ENCODE data around the gene HIVEP3. TPM values are rescaled to one million over a fixed set of nuclear protein-coding genes. Genes with fewer than 3 reads are reported as not detected.

HIVEP3 gene
- total RNA-seq, 1 experiment from 2014 or later, result 0.55 TPM

DNA sequence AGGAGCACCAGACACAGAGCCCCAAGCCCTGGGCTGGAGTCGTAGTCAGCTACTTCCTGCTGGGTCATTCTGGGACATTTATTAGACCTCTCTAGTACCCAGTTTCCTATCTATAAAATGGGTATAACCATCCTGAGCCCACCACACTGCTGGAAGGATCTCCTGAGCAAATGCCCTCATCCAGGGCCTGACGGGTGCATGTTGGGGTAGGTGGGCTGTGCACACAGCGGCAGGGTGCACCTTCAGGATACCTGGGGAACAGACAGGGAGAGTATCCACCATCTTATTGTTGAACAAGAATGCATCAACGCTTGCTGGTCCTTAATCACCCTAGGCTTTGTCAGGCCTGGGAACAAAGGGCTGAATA lies 191.0 kb downstream of the HIVEP3 start (continued):
- TF ChIP-seq, protein P1, sequence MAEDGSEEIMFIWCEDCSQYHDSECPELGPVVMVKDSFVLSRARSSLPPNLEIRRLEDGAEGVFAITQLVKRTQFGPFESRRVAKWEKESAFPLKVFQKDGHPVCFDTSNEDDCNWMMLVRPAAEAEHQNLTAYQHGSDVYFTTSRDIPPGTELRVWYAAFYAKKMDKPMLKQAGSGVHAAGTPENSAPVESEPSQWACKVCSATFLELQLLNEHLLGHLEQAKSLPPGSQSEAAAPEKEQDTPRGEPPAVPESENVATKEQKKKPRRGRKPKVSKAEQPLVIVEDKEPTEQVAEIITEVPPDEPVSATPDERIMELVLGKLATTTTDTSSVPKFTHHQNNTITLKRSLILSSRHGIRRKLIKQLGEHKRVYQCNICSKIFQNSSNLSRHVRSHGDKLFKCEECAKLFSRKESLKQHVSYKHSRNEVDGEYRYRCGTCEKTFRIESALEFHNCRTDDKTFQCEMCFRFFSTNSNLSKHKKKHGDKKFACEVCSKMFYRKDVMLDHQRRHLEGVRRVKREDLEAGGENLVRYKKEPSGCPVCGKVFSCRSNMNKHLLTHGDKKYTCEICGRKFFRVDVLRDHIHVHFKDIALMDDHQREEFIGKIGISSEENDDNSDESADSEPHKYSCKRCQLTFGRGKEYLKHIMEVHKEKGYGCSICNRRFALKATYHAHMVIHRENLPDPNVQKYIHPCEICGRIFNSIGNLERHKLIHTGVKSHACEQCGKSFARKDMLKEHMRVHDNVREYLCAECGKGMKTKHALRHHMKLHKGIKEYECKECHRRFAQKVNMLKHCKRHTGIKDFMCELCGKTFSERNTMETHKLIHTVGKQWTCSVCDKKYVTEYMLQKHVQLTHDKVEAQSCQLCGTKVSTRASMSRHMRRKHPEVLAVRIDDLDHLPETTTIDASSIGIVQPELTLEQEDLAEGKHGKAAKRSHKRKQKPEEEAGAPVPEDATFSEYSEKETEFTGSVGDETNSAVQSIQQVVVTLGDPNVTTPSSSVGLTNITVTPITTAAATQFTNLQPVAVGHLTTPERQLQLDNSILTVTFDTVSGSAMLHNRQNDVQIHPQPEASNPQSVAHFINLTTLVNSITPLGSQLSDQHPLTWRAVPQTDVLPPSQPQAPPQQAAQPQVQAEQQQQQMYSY (CRISPR knock-in tag; IDR thresholded peaks at IDR 0.05), result no peak
- TF ChIP-seq TEAD1 (CRISPR knock-in tag; IDR thresholded peaks at IDR 0.05), result no peak
- no peak for TF ChIP-seq SMAD3 (CRISPR knock-in tag; IDR thresholded peaks at IDR 0.05; ENCODE audit: borderline replicate concordance)
- TF ChIP-seq NFYB (CRISPR knock-in tag; conservative IDR thresholded peaks at IDR 0.05; ENCODE audit: low read depth), result no peak
- TF ChIP-seq, protein P2, sequence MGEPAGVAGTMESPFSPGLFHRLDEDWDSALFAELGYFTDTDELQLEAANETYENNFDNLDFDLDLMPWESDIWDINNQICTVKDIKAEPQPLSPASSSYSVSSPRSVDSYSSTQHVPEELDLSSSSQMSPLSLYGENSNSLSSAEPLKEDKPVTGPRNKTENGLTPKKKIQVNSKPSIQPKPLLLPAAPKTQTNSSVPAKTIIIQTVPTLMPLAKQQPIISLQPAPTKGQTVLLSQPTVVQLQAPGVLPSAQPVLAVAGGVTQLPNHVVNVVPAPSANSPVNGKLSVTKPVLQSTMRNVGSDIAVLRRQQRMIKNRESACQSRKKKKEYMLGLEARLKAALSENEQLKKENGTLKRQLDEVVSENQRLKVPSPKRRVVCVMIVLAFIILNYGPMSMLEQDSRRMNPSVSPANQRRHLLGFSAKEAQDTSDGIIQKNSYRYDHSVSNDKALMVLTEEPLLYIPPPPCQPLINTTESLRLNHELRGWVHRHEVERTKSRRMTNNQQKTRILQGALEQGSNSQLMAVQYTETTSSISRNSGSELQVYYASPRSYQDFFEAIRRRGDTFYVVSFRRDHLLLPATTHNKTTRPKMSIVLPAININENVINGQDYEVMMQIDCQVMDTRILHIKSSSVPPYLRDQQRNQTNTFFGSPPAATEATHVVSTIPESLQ (CRISPR knock-in tag; IDR thresholded peaks at IDR 0.05), result no peak
- no peak for TF ChIP-seq JUN (CRISPR knock-in tag; IDR thresholded peaks at IDR 0.05)

DNA sequence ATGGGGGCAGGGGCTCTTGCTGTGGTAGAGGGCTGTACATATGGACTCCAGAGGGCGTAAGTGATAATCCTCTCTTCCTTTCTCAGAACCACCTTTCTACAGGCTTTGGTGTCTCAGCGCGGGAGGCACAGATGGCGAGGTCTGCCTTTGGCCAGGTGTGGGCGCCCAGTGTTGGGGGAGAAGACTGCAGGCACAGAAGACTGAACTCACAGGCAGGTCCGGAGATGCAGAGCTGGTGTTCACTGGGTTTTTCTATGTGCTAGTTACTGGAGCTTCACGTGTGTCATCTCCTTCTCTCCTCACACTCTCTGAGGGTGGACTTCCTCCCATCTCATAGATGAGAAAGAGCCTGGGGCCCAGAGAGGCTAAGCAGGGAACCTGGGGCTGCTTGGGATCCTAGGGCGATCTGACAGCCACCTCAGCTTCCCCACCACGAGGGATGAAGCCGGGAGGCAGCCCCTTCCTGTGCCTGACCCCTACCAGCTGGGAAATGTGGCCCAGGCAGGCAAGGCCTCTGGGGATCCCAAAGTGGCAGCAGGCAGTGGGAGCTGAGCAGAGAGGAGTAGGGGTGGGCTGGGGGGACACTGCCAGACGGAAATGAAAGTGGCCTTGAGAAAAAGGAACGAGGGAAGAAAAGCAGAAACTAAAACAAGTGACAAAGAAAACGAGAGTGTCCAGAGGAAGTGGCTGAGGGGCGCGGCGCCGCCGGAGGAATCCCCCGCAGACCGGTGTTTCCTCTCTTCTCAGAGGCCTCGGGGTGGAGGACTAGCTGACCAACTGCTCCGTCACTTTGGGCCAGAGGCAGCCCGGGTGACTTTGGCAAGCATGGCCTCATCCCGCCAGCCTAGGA lies 191.6 kb downstream of the HIVEP3 start:
- no peak overlapping the region for H3K4me3 Mint-ChIP-seq
- TF ChIP-seq, protein P3, sequence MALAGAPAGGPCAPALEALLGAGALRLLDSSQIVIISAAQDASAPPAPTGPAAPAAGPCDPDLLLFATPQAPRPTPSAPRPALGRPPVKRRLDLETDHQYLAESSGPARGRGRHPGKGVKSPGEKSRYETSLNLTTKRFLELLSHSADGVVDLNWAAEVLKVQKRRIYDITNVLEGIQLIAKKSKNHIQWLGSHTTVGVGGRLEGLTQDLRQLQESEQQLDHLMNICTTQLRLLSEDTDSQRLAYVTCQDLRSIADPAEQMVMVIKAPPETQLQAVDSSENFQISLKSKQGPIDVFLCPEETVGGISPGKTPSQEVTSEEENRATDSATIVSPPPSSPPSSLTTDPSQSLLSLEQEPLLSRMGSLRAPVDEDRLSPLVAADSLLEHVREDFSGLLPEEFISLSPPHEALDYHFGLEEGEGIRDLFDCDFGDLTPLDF (CRISPR knock-in tag; IDR thresholded peaks at IDR 0.05), result no peak
- TF ChIP-seq MYBL2 (CRISPR knock-in tag; IDR thresholded peaks at IDR 0.05) (no peak), NFATC4 (CRISPR knock-in tag; IDR thresholded peaks at IDR 0.05) (no peak), NR3C1 (CRISPR knock-in tag; conservative IDR thresholded peaks at IDR 0.05; ENCODE audit: low read depth) (no peak), ESRRA (CRISPR knock-in tag; IDR thresholded peaks at IDR 0.05; ENCODE audit: borderline replicate concordance) (no peak), ZNF423 (CRISPR knock-in tag; IDR thresholded peaks at IDR 0.05) (no peak), NFYB (CRISPR knock-in tag; conservative IDR thresholded peaks at IDR 0.05; ENCODE audit: low read depth) (no peak), RELA (CRISPR knock-in tag; IDR thresholded peaks at IDR 0.05; ENCODE audit: borderline replicate concordance) (no peak)
- TF ChIP-seq, protein P4, sequence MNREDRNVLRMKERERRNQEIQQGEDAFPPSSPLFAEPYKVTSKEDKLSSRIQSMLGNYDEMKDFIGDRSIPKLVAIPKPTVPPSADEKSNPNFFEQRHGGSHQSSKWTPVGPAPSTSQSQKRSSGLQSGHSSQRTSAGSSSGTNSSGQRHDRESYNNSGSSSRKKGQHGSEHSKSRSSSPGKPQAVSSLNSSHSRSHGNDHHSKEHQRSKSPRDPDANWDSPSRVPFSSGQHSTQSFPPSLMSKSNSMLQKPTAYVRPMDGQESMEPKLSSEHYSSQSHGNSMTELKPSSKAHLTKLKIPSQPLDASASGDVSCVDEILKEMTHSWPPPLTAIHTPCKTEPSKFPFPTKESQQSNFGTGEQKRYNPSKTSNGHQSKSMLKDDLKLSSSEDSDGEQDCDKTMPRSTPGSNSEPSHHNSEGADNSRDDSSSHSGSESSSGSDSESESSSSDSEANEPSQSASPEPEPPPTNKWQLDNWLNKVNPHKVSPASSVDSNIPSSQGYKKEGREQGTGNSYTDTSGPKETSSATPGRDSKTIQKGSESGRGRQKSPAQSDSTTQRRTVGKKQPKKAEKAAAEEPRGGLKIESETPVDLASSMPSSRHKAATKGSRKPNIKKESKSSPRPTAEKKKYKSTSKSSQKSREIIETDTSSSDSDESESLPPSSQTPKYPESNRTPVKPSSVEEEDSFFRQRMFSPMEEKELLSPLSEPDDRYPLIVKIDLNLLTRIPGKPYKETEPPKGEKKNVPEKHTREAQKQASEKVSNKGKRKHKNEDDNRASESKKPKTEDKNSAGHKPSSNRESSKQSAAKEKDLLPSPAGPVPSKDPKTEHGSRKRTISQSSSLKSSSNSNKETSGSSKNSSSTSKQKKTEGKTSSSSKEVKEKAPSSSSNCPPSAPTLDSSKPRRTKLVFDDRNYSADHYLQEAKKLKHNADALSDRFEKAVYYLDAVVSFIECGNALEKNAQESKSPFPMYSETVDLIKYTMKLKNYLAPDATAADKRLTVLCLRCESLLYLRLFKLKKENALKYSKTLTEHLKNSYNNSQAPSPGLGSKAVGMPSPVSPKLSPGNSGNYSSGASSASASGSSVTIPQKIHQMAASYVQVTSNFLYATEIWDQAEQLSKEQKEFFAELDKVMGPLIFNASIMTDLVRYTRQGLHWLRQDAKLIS (CRISPR knock-in tag; IDR thresholded peaks at IDR 0.05; ENCODE audit: borderline replicate concordance), result no peak
- TF ChIP-seq, protein P5, sequence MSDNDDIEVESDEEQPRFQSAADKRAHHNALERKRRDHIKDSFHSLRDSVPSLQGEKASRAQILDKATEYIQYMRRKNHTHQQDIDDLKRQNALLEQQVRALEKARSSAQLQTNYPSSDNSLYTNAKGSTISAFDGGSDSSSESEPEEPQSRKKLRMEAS (CRISPR knock-in tag; IDR thresholded peaks at IDR 0.05), result no peak
- TF ChIP-seq, protein P2 (CRISPR knock-in tag; IDR thresholded peaks at IDR 0.05), result no peak
- TF ChIP-seq, protein P6, sequence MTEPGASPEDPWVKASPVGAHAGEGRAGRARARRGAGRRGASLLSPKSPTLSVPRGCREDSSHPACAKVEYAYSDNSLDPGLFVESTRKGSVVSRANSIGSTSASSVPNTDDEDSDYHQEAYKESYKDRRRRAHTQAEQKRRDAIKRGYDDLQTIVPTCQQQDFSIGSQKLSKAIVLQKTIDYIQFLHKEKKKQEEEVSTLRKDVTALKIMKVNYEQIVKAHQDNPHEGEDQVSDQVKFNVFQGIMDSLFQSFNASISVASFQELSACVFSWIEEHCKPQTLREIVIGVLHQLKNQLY (CRISPR knock-in tag; IDR thresholded peaks at IDR 0.05), result no peak
- H3K36me3 Mint-ChIP-seq, result no peaks in the 10 kb centered on the region
- H3K9me3 Mint-ChIP-seq, result peaks cover 5% of the 10 kb centered on the region
- H3K27ac Mint-ChIP-seq, result no peak overlapping the region
- CTCF ChIA-PET, result interaction anchor here (0.9 to 1.3 kb wide), 3 partner anchors 14 to 144 kb away, joined by 4 to 5 read pairs (median 4); no protein-coding TSS in a partner anchor
- POLR2A ChIA-PET, result no interaction called here
- H3K27me3 Mint-ChIP-seq (ENCODE audit: low read depth), result no peaks in the 10 kb centered on the region; the same call in 1 of the 2 replicates
- H3K4me1 Mint-ChIP-seq, result 0 out of 2 replicates have a peak, but pooled peaks cover 3% of the 10 kb centered on the region
- peak; percentile 27 for DNase-seq (ENCODE audit: low spot score)
- peak; percentile 81 for ATAC-seq

Data from WTC11 (cell line).